ENCODE results near the gene FOCAD.
"Not testable (repeated sequence)": the region's sequence is repeated elsewhere in the genome, so short reads cannot be mapped to it uniquely, and the experiment has no call there.

The FOCAD gene

DNA sequence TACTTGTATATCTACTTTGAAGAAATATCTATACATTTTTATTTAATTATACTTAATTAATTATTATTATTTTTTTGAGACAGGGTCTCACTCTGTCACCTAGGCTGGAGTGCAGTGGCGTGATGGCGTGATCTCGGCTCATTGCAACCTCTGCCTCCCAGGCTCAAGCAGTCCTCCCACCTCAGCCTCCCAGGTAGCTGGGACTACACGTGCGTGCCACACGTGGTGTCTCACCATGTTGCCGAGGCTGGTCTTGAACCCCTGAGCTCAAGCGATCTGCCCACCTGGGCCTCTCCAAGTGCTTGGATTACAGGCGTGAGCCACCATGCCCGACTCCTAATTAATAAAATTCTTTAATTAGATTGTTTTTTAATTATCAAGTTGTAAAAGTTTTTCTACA is 10.5 kb upstream of the FOCAD start:
- not testable (repeated sequence) for DNase-seq (ENCODE audit: low spot score)

- no peak for DNase-seq (ENCODE audit: low spot score)
Observed at GRCh38 chr9:20681467-20681866, 2.6 kb upstream of the FOCAD start.

GRCh38 chr9:20683351-20684034 is 566 bp upstream of the FOCAD start:
- DNase-seq (ENCODE audit: low spot score): peak; percentile 69

GRCh38 chr9:20684875-20685696 is 1.0 kb downstream of the FOCAD start:
- peak; percentile 25 for DNase-seq (ENCODE audit: low spot score)

GRCh38 chr9:20685769-20686168 is 1.7 kb downstream of the FOCAD start:
- DNase-seq (ENCODE audit: low spot score): no peak

DNA sequence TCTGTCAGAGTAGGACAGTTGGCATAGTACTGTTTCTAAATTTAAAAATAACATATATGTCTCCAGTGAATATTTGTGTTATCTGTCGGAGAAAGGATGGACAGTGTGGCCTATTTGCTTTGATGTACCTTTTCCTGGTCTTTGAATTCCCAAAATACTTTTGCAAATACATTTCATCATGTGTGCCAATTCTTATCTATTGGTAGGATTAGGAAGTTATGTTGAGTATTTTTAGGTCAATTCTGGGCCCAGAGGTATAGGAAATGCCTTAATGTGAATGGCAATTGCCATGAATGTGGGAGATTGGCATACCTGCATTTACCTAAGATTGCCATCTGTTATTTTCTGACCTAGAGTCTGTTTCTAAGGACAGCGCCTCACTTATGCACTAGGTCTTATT is 5.8 kb downstream of the FOCAD start:
- DNase-seq (ENCODE audit: low spot score): no peak

GRCh38 chr9:20692554-20692953 is 8.5 kb downstream of the FOCAD start:
- DNase-seq (ENCODE audit: low spot score): no peak

DNA sequence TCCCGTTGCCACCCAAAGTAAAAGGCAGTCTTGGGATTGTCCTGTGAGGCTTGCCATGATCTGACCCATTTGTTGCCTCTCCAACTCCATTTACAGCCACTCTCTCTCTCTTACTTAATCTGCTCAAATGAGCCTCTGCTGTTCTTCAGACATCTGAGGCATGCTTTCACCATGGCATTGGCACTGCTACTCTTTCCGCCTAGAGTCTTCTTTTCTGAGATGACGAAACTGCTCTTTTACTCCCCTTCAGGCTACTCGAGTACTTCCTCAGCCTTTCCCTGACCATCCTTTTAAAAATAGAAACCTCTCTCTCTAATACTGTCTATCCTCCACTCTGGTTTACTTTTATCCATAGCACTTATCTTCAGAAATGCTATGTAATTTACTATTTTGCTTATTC is 9.0 kb downstream of the FOCAD start:
- DNase-seq (ENCODE audit: low spot score): no peak

GRCh38 chr9:20694248-20694647 is 10.2 kb downstream of the FOCAD start:
- no peak for DNase-seq (ENCODE audit: low spot score)

DNA sequence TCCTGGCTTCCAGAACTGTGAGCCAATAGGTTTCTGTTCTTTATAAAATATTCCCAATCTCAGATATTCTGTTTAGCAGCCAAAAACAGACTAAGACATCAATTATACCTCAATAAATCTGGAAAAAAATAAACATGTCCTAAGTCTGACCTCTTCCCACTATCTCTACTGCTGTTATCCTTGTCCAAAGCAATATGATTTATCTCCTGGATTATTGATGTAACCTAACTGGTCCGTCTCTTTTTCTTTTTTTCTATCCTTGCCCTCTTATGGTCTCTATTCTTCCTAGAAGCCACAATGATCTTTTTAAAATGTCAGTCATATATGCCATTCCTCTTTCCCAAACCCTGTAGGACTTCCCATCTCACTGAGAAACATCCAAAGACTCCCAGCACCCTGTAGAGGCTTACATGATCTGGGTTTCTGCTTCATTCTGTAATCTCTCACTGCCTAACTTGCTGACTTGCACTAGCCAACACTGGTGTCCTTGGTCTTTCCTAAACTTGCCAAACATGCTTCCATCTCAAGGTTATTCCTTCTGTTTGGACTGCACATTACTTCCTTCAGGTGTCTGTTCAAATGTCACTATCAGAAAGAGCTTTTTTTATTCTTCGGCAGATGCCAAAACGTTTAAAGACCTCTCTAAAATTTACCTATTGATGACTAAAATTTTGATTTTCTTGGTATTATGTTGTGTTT is 13.1 kb downstream of the FOCAD start:
- DNase-seq (ENCODE audit: low spot score): no peak

DNA sequence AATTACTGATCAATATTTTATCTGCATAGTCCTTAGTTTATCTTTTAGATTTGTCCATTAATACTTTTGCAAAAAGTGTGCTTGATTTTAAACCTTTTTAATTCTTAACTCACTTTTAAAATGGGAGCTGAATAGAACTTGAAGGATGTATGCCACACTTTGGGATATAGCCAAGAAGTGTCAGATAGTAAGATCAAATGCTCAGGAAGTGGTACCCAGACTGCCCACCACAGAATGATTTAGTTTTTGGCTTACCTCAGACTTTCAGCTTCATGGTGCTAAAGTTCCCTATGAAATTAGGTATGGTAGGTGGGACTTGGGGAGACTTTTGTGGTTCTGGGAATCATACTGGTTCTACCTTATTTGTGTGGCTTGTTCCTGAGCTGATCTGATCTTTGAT is 14.7 kb downstream of the FOCAD start:
- no peak for DNase-seq (ENCODE audit: low spot score)

DNA sequence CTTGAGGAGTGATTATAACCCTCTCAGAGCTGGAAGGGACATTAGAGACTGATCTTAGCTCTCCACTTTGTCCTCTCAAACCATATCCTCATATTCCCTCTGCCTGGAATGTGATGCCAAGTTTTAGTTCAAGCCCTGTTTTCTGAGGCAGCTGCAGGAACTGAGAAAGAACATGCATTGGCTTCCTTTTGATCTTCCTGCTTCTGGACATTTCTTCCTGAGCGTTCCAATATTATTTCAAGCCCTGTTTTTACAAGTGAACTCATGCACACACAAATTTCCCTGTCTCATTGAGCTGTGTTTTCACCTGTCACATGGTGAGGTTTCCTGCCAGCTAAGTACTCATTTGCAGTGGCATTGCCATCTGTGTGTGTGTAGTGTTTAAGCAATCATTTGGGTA is 17.0 kb downstream of the FOCAD start:
- DNase-seq (ENCODE audit: low spot score): no peak

DNA sequence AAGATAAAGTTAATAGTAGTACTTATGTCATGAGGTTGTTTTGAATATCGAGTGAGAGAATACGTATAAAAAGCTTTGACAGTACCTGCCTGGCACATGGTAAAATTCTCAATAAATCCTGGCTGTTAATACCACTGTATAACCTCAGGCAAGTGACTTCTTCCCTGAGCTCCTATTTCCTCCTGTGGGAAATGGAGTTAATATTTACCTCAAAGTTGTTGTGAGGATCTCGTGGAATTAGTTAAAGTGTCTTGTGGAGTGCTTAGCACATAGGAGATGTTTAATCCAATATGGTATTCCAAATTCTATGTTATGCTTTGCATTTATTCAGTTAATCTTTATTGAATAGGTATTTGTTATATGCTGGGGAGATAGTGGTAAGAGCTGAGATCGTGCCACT is 18.5 kb downstream of the FOCAD start:
- no peak for DNase-seq (ENCODE audit: low spot score)

DNA sequence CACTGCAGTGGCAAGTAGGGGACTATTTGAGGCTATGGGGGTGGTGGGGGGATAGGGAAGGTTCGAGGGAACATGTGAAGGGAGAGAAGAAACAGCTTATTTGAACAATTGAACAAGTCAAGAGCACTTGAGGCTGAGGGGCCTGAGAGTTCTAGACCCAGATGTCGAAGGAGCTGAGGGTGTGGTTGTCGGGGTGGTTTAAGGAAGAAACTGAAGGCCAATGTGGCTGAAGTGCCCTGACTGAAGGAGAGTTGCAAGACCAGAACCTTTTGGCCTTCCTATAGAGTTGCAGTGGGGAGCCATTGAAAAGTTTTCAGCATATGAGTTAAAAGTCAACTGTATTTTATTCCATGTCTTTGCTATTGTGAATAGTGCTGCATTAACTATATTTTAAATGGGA is 19.1 kb downstream of the FOCAD start:
- no peak for DNase-seq (ENCODE audit: low spot score)

- DNase-seq (ENCODE audit: low spot score): no peak
Observed at GRCh38 chr9:20707708-20708107, 23.6 kb downstream of the FOCAD start.

- no peak for DNase-seq (ENCODE audit: low spot score)
Observed at GRCh38 chr9:20713172-20713571, 29.1 kb downstream of the FOCAD start.

DNA sequence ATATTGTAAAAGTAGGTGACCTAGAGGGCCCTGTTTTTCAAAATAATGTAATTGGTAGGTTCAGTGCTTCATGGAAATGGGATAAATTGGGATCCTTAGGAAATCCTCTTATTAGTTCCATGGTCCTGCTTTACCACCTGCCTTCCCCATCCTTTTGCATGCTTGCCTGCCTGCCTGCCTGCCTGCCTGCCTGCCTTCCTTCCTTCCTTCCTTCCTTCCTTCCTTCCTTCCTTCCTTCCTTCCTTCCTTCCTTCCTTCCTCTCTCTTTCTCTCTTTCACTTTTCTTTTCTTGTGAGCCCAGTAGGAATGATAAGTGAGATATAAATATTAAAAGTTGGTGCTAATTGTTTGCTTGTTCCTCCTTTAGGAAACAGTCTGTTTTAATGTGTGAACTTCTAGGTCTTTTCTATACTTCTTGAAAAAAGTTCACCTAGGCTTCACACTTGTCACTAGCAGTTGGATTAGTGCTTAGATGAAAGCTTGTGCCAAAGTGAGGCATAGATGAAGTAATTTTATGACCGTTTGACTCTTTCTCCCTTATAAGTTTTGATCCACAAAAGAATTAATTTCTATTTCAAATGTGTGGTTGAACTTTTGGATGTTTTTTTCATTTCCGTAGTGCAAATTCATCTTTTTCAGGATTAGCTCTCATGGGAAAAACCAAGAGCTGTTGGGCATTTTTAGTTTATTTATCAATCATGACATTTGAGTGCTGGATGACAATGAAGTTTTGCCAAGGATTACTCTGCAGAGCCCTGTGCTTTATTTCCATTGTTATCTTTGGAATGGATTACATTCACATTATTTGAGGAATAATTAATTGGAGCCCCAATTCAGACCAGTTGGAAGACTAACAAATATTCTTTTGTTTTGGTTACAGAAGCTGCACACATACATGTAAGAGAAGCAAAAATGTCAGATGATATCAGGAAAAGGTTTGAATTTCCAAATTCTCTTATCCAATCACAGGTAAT is 30.7 kb downstream of the FOCAD start:
- DNase-seq (ENCODE audit: low spot score): no peak

DNA sequence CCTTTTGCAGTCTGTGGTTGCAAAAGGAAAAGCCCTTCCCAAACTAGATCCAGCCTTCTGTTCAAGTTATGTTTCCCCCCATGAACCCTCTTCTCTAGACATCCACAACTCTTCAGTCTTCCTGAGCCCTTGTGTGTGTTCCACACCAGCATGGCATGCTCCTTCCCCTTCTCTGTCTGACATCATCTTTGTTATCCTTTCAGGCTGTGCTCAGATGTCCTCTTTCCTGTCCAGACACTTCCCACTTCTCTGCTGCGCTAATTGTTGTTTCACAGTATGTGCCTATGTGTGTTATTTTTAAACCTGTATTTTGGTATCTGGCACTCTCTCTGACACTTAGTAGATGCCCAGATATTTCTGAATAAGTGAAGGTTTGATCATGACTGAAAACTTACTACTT is 38.2 kb downstream of the FOCAD start:
- no peak for DNase-seq (ENCODE audit: low spot score)

DNA sequence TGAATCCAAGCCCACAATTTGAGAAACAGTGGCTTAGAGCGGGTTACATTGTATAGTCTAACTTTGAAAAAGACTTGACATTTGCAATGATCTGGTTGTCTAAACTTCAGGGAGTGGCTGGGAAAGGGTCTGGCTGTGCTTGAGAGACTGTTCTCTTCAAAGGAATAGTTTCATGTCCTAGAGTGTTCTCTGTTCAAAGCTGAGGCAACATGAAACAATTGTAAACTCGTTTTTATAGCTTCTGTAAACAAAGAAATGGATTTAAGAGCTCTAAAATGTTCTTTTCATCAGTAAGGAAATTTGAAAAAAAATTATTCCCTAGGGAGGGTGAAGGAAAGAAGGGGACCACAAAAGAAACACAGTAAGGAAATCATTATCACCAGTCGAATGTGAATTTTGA is 41.6 kb downstream of the FOCAD start:
- DNase-seq (ENCODE audit: low spot score): no peak

- DNase-seq (ENCODE audit: low spot score): no peak
Observed at GRCh38 chr9:20726144-20726543, 42.1 kb downstream of the FOCAD start.

DNA sequence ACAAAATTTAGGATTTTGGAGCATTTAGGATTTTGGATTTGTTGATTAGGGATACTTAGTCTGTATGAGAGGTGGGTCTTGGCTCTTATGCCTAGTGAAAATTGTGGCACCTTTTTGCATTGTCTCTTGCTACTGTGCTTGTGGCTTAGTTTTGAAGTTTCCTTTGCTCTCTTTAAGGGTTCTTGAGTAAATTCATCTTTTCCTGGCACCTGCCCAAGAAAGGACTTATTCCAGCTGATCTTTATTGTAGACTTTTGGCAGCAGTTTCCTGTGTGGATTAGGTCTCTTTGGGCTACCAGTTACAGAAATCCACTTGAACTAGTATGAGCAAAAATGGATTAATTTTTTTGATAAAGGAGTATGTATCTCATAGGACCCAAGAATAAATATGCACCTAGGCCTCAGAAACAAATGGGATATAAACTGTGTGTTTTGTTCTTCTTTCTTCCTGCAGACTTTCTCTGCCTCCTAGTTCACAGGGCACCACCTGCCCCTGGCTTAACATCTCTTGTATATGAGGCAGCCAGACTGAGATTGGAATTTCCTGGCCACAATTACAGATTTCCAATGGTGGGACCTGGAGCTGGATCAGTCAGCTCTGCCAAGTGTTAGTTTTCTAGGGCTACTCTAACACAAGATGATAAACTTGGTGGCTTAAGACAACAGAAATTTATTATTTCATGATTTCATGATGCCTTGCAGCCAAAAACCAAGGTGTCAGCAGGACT is 44.6 kb downstream of the FOCAD start:
- DNase-seq (ENCODE audit: low spot score): no peak

Data from AG20443 (cell line).